Progenitor cell of endocrine pancreas (in vitro differentiated cells): ENCODE measurements around the gene ANKRD33B. TPM values are rescaled to one million over a fixed set of nuclear protein-coding genes. Genes with fewer than 3 reads are reported as not detected.

Source experiments
- DNase-seq: peaks from one replicate; pipeline ENCODE4 v3.0.0; 2021; ENCODE audit warnings: low spot score; ENCODE audit not compliant: unreplicated experiment
- H3K27ac Mint-ChIP-seq: 2 replicates; pipeline ENCODE4 v1.8.0; 2021; ENCODE audit warnings: mild to moderate bottlenecking, moderate library complexity, mixed read lengths
- H3K27me3 Mint-ChIP-seq: 2 replicates; pipeline ENCODE4 v1.8.0; 2021; ENCODE audit warnings: mixed read lengths
- H3K36me3 Mint-ChIP-seq: 2 replicates; pipeline ENCODE4 v1.8.0; 2022; ENCODE audit warnings: mixed read lengths; ENCODE audit not compliant: insufficient read depth
- H3K4me1 Mint-ChIP-seq: 2 replicates; pipeline ENCODE4 v1.8.0; 2021; ENCODE audit warnings: low read depth, mixed read lengths
- H3K4me3 Mint-ChIP-seq: 2 replicates; pipeline ENCODE4 v1.8.0; 2021; ENCODE audit warnings: low read depth, mild to moderate bottlenecking, moderate library complexity, mixed read lengths
- H3K9me3 Mint-ChIP-seq: 2 replicates; pipeline ENCODE4 v1.8.0; 2021; ENCODE audit warnings: low read depth, mixed read lengths
- total RNA-seq: library from RNA; stranded (reverse); gene quantifications from 2 replicates; pipeline ENCODE4 v1.2.1, GENCODE V29; 2021
- TF ChIP-seq, protein P1 (sequence below): fragments of 200-600 bp; sonication (generic); IDR thresholded peaks from one replicate; pipeline ENCODE4 v1.5.0; 2021; ENCODE audit warnings: antibody characterized with exemption, mild to moderate bottlenecking; ENCODE audit not compliant: unreplicated experiment

ANKRD33B gene
- total RNA-seq, 1 donor from 2014 or later: 2.1 TPM

- peaks cover 18% of the 10 kb centered on the region for H3K36me3 Mint-ChIP-seq
- H3K9me3 Mint-ChIP-seq: no peaks in the 10 kb centered on the region
- H3K27ac Mint-ChIP-seq: peak overlapping the region; percentile 74
- DNase-seq: no peak
- H3K4me1 Mint-ChIP-seq: no peaks in the 10 kb centered on the region
- H3K4me3 Mint-ChIP-seq: no peak overlapping the region
- H3K27me3 Mint-ChIP-seq: peaks cover 7% of the 10 kb centered on the region
- TF ChIP-seq, protein P1, sequence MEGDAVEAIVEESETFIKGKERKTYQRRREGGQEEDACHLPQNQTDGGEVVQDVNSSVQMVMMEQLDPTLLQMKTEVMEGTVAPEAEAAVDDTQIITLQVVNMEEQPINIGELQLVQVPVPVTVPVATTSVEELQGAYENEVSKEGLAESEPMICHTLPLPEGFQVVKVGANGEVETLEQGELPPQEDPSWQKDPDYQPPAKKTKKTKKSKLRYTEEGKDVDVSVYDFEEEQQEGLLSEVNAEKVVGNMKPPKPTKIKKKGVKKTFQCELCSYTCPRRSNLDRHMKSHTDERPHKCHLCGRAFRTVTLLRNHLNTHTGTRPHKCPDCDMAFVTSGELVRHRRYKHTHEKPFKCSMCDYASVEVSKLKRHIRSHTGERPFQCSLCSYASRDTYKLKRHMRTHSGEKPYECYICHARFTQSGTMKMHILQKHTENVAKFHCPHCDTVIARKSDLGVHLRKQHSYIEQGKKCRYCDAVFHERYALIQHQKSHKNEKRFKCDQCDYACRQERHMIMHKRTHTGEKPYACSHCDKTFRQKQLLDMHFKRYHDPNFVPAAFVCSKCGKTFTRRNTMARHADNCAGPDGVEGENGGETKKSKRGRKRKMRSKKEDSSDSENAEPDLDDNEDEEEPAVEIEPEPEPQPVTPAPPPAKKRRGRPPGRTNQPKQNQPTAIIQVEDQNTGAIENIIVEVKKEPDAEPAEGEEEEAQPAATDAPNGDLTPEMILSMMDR: no peak
Measured at GRCh38 chr5:10676224-10676623, 112.4 kb downstream of the ANKRD33B start.

DNA sequence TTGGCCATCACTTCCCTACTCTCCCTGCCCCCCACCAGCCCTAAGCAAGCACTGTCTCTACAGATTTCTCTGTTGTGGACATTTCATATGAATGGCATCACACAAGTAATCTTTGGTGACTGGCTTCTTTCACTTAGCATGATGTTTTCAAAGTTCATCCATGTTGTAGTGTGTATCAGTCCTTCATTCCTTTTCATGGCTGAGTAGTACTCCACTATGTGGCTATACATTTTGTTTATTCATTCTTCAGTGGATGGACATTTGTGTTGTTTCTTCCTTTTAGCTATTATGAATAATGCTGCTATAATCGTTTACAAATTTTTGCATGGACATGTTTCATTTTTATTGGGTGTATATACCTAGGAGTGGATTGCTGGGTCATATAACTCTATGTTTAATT lies 113.1 kb downstream of the ANKRD33B start:
- H3K27me3 Mint-ChIP-seq: peaks cover 7% of the 10 kb centered on the region
- TF ChIP-seq, protein P1: no peak
- H3K27ac Mint-ChIP-seq: no peak overlapping the region
- peaks cover 18% of the 10 kb centered on the region for H3K36me3 Mint-ChIP-seq
- H3K4me1 Mint-ChIP-seq: no peaks in the 10 kb centered on the region
- no peak for DNase-seq
- no peaks in the 10 kb centered on the region for H3K9me3 Mint-ChIP-seq
- H3K4me3 Mint-ChIP-seq: no peak overlapping the region

GRCh38 chr5:10677533-10677932 lies 113.7 kb downstream of the ANKRD33B start:
- Mint-ChIP-seq H3K4me1 (no peaks in the 10 kb centered on the region), H3K27ac (no peak overlapping the region)
- no peak for DNase-seq

DNA sequence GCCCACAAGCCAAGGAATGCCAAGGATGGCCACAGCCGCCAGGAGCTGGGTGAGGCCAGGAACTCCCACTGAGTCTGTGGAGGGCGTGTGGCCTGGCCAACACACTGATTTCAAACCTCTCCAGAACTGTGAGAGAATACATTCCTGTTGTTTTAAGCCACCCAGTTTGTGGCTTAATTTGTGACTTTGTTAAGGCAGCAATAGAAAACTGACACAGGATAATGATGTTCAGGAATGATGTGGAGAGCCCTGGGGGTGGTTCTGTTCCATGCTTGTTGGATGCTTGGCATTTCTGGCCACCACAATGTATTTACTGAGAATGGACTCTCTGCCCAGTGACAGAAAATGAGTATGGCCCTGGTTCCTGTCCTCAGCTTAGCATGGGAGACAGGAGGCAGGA lies 114.4 kb downstream of the ANKRD33B start:
- Mint-ChIP-seq H3K27ac (no peak overlapping the region), H3K27me3 (peaks cover 7% of the 10 kb centered on the region), H3K4me3 (no peak overlapping the region), H3K36me3 (peaks cover 20% of the 10 kb centered on the region), H3K4me1 (no peaks in the 10 kb centered on the region), H3K9me3 (no peaks in the 10 kb centered on the region)
- DNase-seq: no peak
- TF ChIP-seq, protein P1: no peak

More at GRCh38 chr5:10677533-10677932, 113.7 kb downstream of the ANKRD33B start:
- H3K27me3 Mint-ChIP-seq: peaks cover 7% of the 10 kb centered on the region
- no peak overlapping the region for H3K4me3 Mint-ChIP-seq
- peaks cover 20% of the 10 kb centered on the region for H3K36me3 Mint-ChIP-seq
- no peaks in the 10 kb centered on the region for H3K9me3 Mint-ChIP-seq
- TF ChIP-seq, protein P1: no peak

- no peak overlapping the region for H3K4me3 Mint-ChIP-seq
Measured at GRCh38 chr5:10679336-10679988, 115.6 kb downstream of the ANKRD33B start.

More at GRCh38 chr5:10679336-10679988, 115.6 kb downstream of the ANKRD33B start:
- TF ChIP-seq, protein P1: no peak
- Mint-ChIP-seq H3K9me3 (no peaks in the 10 kb centered on the region), H3K4me1 (no peaks in the 10 kb centered on the region), H3K36me3 (peaks cover 24% of the 10 kb centered on the region), H3K27ac (no peak overlapping the region), H3K27me3 (peaks cover 5% of the 10 kb centered on the region)
- no peak for DNase-seq
